Transverse colon (tissue), 4 donors: Measurements from ENCODE around the gene DCPS. TPM values are rescaled to one million over a fixed set of nuclear protein-coding genes. Genes with fewer than 3 reads are reported as not detected.
"Not testable (repeated sequence)": the region's sequence is repeated elsewhere in the genome, so short reads cannot be mapped to it uniquely, and the experiment has no call there.

Experiments
- DNase-seq: peaks from one replicate; pipeline ENCODE4 v3.0.0-alpha.2; 2019
- H3K27ac ChIP-seq, 4 donors: fragments of 200-600 bp; sonication (generic); 2 replicates each; pipeline ENCODE4 v1.5.1; 2016 to 2018; ENCODE audit warnings: inconsistent platforms in 4 of 4
- H3K27me3 ChIP-seq: fragments of 200-600 bp; sonication (generic); 2 replicates; pipeline ENCODE4 v1.5.1; 2017; ENCODE audit warnings: inconsistent platforms
- H3K36me3 ChIP-seq, 4 donors: fragments of 200-600 bp; sonication (generic); 2 replicates each; pipeline ENCODE4 v1.5.1; 2017 to 2019; ENCODE audit warnings: inconsistent platforms in 4 of 4
- H3K4me1 ChIP-seq, 4 donors: fragments of 200-600 bp; sonication (generic); 2 replicates each; pipeline ENCODE4 v1.5.1; 2017 to 2020; ENCODE audit warnings: inconsistent platforms in 4 of 4
- H3K4me3 ChIP-seq, 4 donors: fragments of 200-600 bp; sonication (generic); 1 replicate in 1 of 4; 2 replicates in 3 of 4; pipeline versions ENCODE4 v1.5.1 to v1.6.1; 2017 to 2019; ENCODE audit warnings: inconsistent platforms in 4 of 4
- H3K9me3 ChIP-seq, 2 donors: fragments of 200-600 bp; sonication (generic); 2 replicates each; pipeline ENCODE4 v1.5.1; 2017 to 2019; ENCODE audit warnings: inconsistent platforms in 2 of 2
- CTCF ChIP-seq, 5 experiments: fragments of 200-600 bp in 3 of 5; fragments of 450-650 bp in 2 of 5; sonication (generic) in 3 of 5; IDR thresholded peaks; 1 replicate in 2 of 5; 2 replicates in 3 of 5; pipeline ENCODE4 v1.5.1; 2016 to 2017; ENCODE audit warnings: antibody characterized with exemption in 5 of 5, inconsistent platforms in 3 of 5, mild to moderate bottlenecking in 2 of 5, moderate library complexity in 1 of 5
- EP300 ChIP-seq: sonication (generic); formaldehyde crosslinking; IDR thresholded peaks from one replicate; pipeline ENCODE4 v1.6.1; 2017; ENCODE audit warnings: antibody characterized with exemption, low read depth
- POLR2A ChIP-seq: fragments of 450-650 bp; IDR thresholded peaks from one replicate; pipeline ENCODE4 v1.6.1; 2016; ENCODE audit warnings: antibody characterized with exemption, mild to moderate bottlenecking, moderate library complexity
- POLR2AphosphoS5 ChIP-seq, 3 donors: sonication (generic); formaldehyde crosslinking; IDR thresholded peaks; one replicate each; pipeline ENCODE4 v1.6.1; 2016; ENCODE audit warnings: antibody characterized with exemption in 3 of 3
- WGBS, 2 donors: methylation state at CpG; one replicate each; pipeline ENCODE4 v1.1.5; 2018; ENCODE audit warnings: low coverage in 1 of 2; 5-methylcytosine and 5-hydroxymethylcytosine counted together
- in situ Hi-C, 4 donors: fragments of 200-750 bp; cut with MboI; loops; one replicate each; pipeline versions ENCODE4 v1.15.0 to v1.15.1; 2017; ENCODE audit warnings: low sequenced_read_pairs in 3 of 4, low pct_ligation_motif_present in 1 of 4, low pct_unique_long_range_greater_than_20kb in 1 of 4
- intact Hi-C: fragments of 100-400 bp; cut with DNase I; formaldehyde crosslinking; loops from one replicate; pipeline ENCODE4 v1.15.1; 2023; ENCODE audit warnings: low total_unique reads
- total RNA-seq, 4 donors: library from RNA; depleted of rRNA; stranded (reverse); fragments of >200 nt; gene quantifications; one replicate each; pipeline ENCODE4 v1.1.0, GENCODE V29; 2016

Gene DCPS
- total RNA-seq, 4 donors from 2014 or later: 0.40 to 13.7 (median 11.3) TPM

- intact Hi-C loops: no loop called here
- WGBS, 2 donors: 71 to 83% methylated on average over 1 to 9 of the region's 9 CpGs
- no peak for DNase-seq
- TF ChIP-seq CTCF (IDR thresholded peaks at IDR 0.05): no peak
- no peak for TF ChIP-seq POLR2AphosphoS5 (IDR thresholded peaks at IDR 0.05)
- TF ChIP-seq EP300: no peak
- no peak for TF ChIP-seq POLR2A
- Histone ChIP-seq H3K4me1 (peaks cover 11 to 39% (median 23%) of the 10 kb centered on the region in 4 donors), H3K27me3 (peaks cover 3% of the 10 kb centered on the region), H3K27ac (no peak overlapping the region), H3K36me3 (no peaks in the 10 kb centered on the region), H3K4me3 (no peak overlapping the region), H3K9me3 (no peaks in the 10 kb centered on the region)
- in situ Hi-C loops: no loop called here
Observed at GRCh38 chr11:126362879-126363655, 59.2 kb downstream of the DCPS start.

GRCh38 chr11:126363706-126364248 lies 59.9 kb downstream of the DCPS start:
- TF ChIP-seq POLR2A (no peak), POLR2AphosphoS5 (IDR thresholded peaks at IDR 0.05) (no peak), EP300 (no peak), CTCF (IDR thresholded peaks at IDR 0.05) (no peak)
- H3K27ac ChIP-seq: no peak overlapping the region
- peaks cover 11 to 35% (median 21%) of the 10 kb centered on the region in 4 donors for H3K4me1 ChIP-seq
- H3K27me3 ChIP-seq: peaks cover 3% of the 10 kb centered on the region
- H3K9me3 ChIP-seq: no peaks in the 10 kb centered on the region
- no peak for DNase-seq
- in situ Hi-C loops (no loop called here), intact Hi-C loops (no loop called here)
- no peak overlapping the region for H3K4me3 ChIP-seq
- H3K36me3 ChIP-seq: no peaks in the 10 kb centered on the region
- WGBS, 2 donors: 88% methylated on average over 10 of the region's 10 CpGs; no CpG with 5 or more reads in 1 of the 2 donors

- not testable (repeated sequence) for H3K36me3 ChIP-seq
Observed at GRCh38 chr11:126364735-126365134, 60.9 kb downstream of the DCPS start.

GRCh38 chr11:126365508-126365907 lies 61.6 kb downstream of the DCPS start:
- 77% methylated on average over 5 of the region's 5 CpGs; no CpG with 5 or more reads in 1 of the 2 donors for WGBS, 2 donors
- Histone ChIP-seq H3K27ac (peak overlapping the region in 2 of 4 donors; percentile 19 to 36), H3K4me1 (peaks cover 2 to 20% (median 14%) of the 10 kb centered on the region in 4 donors)
- H3K36me3 ChIP-seq, H3K4me3 ChIP-seq, H3K27me3 ChIP-seq, in situ Hi-C loops, intact Hi-C loops, H3K9me3 ChIP-seq, DNase-seq: not testable (repeated sequence)

More at GRCh38 chr11:126364735-126365134, 60.9 kb downstream of the DCPS start:
- H3K4me3 ChIP-seq, H3K27ac ChIP-seq, H3K9me3 ChIP-seq, DNase-seq, H3K27me3 ChIP-seq, in situ Hi-C loops, intact Hi-C loops: not testable (repeated sequence)
- peaks cover 6 to 25% (median 16%) of the 10 kb centered on the region in 4 donors for H3K4me1 ChIP-seq
- WGBS, 2 donors: 83% methylated on average over 4 of the region's 9 CpGs; no CpG with 5 or more reads in 1 of the 2 donors

GRCh38 chr11:126366064-126366822 lies 62.4 kb downstream of the DCPS start:
- Histone ChIP-seq H3K36me3 (no peaks in the 10 kb centered on the region), H3K27ac (peak overlapping the region; percentile 18 to 43 (median 30)), H3K27me3 (no peaks in the 10 kb centered on the region), H3K4me1 (peaks cover 2 to 20% (median 14%) of the 10 kb centered on the region in 4 donors), H3K4me3 (no peak overlapping the region), H3K9me3 (no peaks in the 10 kb centered on the region)
- intact Hi-C loops: no loop called here
- 54% methylated on average over 17 of the region's 19 CpGs; no CpG with 5 or more reads in 1 of the 2 donors for WGBS, 2 donors
- no peak for DNase-seq
- in situ Hi-C loops: no loop called here
- TF ChIP-seq CTCF (IDR thresholded peaks at IDR 0.05) (no peak), POLR2AphosphoS5 (IDR thresholded peaks at IDR 0.05) (no peak), POLR2A (no peak), EP300 (no peak)
